MM.1S (cell line): ENCODE measurements around the gene RNF26.

ENCODE experiments used
- CTCF ChIP-seq: fragments of 300-600 bp; sonication (generic); IDR thresholded peaks from 2 replicates; pipeline ENCODE4 v1.5.1; 2016; ENCODE audit warnings: antibody characterized with exemption, low read length, mixed read lengths
- EZH2 ChIP-seq: fragments of 300-600 bp; sonication (generic); optimal IDR thresholded peaks from 2 replicates; pipeline ENCODE3; 2017; ENCODE audit warnings: low read depth, mild to moderate bottlenecking, antibody characterized with exemption, low read length, mixed read lengths
- EZH2phosphoT487 ChIP-seq: fragments of 300-600 bp; sonication (generic); IDR thresholded peaks from 2 replicates; pipeline ENCODE4 v1.6.1; 2018; ENCODE audit warnings: antibody characterized with exemption, low read length

- TF ChIP-seq CTCF = no peak
- no peak for TF ChIP-seq EZH2
- TF ChIP-seq EZH2phosphoT487 = no peak
Observed at GRCh38 chr11:119365071-119365591, 30.8 kb downstream of the RNF26 start.
